Smooth muscle cell of the pulmonary artery (primary cell): ENCODE data around the gene AFG1L. TPM values are rescaled to one million over a fixed set of nuclear protein-coding genes. Genes with fewer than 3 reads are reported as not detected.

Experiments used
- total RNA-seq: library from RNA; depleted of rRNA; stranded (reverse); fragments of >200 nt; gene quantifications from 2 replicates; pipeline ENCODE4 v1.2.3, GENCODE V29; 2014

The AFG1L gene
- total RNA-seq = 3.9 and 4.6 TPM in 2 replicates

DNA sequence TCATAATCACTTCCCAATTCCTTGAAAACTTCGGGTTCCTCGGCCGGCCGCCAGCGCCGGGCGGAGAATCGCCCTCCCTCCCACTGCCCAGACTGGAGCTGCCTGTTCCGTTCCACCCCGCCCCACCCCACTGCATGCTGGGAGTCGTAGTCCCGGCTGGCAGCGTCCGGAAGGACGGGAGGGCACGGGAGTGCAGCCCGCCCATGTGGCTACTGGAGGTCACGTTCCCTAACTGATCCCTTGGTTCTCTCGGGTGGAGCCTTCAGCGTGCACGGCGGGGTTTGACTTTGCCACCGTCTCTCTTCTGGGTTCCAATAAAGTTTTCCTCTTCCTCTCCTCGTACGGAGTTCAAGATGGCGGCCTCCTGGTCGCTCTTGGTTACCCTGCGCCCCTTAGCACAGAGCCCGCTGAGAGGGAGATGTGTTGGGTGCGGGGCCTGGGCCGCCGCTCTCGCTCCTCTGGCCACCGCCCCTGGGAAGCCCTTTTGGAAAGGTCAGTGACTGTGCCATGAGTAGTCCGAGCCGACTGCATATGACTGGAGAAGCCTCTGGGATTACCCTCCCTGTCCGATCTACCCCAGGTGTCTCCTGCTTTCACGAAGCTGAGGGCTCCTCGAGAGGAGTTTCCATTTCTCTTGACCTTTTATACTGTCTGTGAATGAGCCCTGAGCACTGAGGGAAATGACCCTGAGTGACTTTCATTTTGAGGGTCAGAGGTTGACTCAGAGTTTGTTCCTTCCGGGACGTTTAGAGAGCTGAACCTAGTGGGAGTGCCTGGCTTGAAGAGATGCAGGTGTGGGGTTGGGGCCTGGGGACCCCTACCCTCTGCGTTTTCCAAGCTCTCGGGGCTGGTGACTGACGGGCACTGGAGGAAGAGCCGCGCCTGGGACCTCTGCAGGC lies at the start of gene AFG1L:
Gene AFG1L, plus strand, starts transcription at position 328 of the 899 bp plus-strand sequence. Its CDS starts 26 bp downstream, at position 354.

DNA sequence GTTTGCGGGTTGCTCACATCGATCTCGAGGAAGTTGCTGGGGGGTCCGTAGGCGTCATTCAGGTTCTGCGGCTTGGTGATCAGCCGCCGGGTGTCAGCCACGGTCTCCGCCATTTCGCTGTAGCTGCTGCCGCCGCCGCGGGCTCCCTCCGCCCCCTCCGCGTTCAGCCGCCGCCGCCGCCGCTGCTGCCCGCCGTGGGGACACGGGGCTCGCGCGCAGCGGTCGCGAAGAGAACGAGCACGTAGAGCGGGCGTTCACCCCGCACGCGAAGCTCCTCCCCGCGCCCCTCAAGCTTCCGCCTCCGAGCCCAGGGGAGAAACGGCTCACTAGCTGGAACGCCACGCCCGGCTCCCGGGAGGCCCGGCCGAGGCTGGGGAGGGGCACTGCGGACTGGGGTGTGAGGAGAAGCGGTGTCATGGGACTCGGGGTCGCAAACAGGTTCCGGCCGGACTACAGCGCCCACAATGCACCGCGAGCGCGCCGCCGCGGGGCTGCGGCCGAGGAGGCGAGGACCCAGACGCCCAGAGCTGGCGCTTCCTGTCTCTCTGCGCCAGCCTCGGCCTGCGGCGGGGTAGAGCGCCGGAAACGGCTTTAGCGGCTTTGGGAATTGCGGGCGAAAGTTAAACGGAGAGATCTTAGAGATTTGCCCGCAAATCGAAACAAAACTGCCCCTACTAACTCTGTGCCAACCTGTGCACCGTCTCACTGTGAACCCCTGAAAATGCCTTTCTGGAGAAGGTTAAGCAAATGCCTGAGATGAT lies 33.9 kb upstream of the AFG1L start, which contains the start of gene SNX3:
Gene SNX3, minus strand, starts transcription at position 232 of the 761 bp plus-strand sequence. Its CDS starts 119 bp downstream, at position 113.

DNA sequence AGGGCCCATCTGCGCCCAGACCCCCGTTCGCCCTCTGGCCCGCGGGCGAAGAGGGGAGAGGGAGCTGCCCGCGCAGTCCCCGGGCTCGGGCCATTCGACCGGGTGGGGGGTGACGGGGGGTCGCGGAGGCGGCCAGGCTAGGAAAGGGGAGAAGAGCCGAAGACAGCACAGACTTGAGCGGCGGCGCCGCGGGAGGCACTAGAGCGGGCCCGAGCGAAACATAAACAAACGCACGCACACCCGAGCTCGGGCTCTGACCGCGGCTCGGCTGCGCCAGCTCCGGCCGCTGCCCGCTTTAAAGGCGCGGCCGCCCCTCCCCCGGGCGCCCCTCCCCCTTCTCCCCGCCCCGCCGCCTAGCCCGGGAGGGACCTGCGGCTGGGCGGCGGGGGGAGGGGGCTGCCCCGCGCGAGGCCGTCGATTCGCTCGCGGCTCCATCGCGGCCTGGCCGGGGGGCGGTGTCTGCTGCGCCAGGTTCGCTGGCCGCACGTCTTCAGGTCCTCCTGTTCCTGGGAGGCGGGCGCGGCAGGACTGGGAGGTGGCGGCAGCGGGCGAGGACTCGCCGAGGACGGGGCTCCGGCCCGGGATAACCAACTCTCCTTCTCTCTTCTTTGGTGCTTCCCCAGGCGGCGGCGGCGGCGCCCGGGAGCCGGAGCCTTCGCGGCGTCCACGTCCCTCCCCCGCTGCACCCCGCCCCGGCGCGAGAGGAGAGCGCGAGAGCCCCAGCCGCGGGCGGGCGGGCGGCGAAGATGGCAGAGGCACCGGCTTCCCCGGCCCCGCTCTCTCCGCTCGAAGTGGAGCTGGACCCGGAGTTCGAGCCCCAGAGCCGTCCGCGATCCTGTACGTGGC lies 265.8 kb downstream of the AFG1L start, which contains the start of gene FOXO3:
Gene FOXO3, plus strand, starts transcription at position 455 of the 846 bp plus-strand sequence. Its CDS starts 292 bp downstream, at position 747.

Other genes with a start within 250 kb of the AFG1L start
- gene OSTM1, start 220.3 kb upstream of the AFG1L start, total RNA-seq = 63.6 and 109 TPM in 2 replicates
- gene NR2E1, start 129.0 kb upstream of the AFG1L start, total RNA-seq = not detected in 2 replicates
- gene SNX3, start 34.0 kb upstream of the AFG1L start, total RNA-seq = 155 and 207 TPM in 2 replicates